ENCODE results near the gene GDF9.
A peak's percentile ranks its signal among the peaks of the same experiment; 100 is the strongest.

Gene GDF9

DNA sequence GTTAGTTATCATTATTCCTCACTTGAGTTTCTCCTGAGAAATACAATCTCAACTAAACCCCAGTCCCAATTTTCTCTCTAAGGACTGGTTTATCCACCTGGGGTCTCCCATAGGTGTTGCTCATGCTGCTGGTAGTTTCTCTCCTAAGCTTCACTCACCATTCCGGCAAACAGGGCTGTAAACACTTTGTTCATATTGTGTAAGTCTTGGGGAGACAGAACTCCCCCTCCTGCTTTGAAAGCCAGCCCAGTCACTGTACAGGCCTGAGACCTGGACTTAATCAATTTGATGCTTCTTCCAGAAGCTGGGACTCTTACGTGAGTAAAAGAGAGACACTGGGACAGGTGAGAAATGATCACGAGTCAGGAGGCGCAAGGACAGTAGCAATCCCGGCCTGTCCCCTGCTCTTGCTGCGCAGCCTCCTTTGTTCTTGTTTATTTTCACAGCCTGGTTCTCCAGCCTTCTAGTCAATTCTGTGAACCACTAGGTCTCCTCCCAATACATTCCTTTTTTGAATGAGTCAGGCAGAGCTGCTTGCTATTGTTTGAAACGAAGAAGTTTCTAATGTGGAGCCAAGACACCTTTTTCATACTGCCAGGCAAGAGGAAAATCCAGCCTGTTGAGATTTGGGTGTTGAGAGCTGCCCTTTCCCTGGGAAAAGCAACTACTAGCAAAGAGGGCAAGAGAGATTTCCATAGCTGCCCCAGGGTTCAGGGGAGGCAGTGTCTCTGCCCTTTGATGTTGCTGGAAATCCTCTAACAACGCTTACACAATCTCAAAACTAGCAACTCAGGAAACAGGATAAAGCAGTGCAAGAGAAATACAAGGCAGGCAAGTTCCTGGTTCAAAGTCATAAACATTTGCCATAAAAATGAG lies 26.6 kb downstream of the GDF9 start:
- H3K27ac ChIP-seq: peak overlapping the region; percentile 78
- peak; percentile 53 for DNase-seq (ENCODE audit: low read depth, low spot score)

DNA sequence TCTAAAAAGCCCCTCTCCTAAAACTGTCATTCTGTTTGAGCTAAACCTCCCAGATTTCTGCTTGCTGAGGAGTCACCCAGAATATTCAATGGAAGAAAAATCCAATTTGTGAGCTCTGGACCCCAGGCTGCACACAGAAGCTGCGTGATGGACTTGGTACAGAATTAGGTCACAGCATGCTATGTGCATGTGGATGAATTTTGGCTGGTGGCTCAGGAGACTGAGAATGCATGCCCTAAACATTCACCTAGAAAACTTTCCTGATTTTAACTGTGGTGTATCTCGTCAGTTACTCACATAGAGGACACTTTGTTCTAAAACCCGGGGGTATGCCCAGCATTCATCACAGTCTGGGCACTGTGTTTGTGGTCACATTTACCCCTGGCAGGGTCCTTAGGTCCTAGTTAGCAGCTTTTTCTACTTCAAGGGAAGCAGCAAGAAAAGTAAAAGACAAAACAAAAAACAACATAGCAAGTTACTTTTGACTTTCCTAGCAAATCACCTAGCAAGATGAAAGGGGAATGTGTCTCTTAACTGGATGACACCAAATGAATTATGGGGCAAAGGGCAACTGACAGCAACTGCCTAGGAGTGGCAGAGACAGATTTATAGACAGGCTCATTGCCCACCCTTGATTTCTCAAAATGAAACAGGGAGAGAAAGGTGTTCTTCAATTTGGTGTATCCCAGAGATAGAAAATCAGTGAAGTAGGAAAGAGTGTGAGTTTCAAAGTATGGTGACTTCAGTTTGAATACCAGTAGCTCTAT lies 27.6 kb downstream of the GDF9 start:
- peak overlapping the region; percentile 78 for H3K27ac ChIP-seq
- no peak for DNase-seq (ENCODE audit: low read depth, low spot score)

DNA sequence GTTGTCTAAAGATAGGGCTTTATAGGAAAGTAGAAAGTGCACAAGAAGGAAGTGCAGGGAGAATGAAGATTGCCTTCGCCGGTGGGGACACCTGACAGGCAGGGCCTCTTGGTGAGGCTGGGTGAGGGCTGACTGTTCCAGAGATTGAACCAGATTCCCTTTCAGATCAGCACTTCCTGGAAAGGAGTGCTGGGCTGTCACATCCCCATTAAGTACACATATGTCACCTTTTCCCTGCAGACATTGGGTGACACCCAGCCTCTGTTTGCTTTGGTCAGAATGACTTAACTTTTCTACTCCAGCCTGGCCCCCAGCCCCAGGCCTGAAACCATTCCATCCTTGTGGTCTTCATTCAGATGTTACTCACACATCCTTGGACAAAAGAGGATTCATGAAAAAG lies 28.4 kb downstream of the GDF9 start:
- no peak overlapping the region for H3K27ac ChIP-seq
- no peak for DNase-seq (ENCODE audit: low read depth, low spot score)

DNA sequence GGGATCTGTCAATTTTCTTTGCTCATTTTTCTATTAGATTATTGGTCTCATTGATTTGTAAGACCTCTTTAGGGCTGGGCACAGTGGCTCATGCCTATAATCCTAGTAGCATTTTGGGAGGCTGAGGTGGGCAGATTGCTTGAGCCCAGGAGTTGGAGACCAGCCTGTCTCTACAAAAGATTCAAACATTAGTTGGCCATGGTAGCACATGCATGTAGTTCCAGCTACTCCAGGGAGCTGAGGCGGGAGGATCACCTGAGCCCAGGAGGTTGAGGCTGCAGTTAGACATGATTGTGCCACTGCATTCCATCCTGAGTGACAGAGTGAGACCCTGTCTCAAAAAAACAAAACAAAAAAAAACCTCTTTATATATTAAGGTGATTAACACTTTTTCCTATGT lies 29.4 kb downstream of the GDF9 start:
- no peak overlapping the region for H3K27ac ChIP-seq

DNA sequence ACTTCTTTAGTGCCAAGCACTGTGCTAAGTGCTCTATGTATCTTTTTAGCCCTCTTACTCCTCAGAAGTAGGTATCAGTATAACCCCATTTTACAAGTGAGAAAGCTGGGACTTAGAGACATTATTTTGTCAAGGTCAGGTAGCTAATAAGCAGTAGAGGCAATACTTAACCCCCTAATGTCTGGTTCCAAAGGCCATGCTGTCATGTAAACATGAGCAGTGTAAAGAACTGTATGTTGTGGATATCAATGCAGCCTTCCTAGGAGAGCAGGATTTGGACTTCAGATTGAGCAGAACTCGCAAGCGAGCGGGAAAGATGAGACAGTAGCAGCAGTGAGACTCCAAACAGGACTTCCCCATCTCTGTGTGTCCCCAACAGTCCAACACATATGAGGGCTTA lies 32.2 kb downstream of the GDF9 start:
- DNase-seq (ENCODE audit: low read depth, low spot score): no peak
- no peak overlapping the region for H3K27ac ChIP-seq

More for the DNA sequence above, 29.4 kb downstream of the GDF9 start:
- DNase-seq (ENCODE audit: low read depth, low spot score): no peak

DNA sequence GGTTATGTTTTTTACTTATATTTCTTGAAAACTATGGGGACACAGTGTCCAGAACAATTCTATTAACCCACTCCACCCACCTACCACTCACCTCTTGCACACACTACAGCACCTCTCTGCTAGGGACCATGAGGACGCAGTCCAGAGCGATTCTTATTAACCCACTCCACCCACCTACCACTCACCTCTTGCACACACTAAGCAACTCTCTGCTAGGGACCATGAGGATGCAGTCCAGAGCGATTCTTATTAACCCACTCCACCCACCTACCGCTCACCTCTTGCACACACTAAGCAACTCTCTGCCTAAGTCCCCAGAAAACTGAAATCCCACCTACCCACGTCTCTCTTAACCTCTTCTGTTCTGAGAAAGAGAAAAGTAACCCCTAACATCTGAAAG lies 33.7 kb downstream of the GDF9 start:
- no peak for DNase-seq (ENCODE audit: low read depth, low spot score)
- H3K27ac ChIP-seq: no peak overlapping the region

DNA sequence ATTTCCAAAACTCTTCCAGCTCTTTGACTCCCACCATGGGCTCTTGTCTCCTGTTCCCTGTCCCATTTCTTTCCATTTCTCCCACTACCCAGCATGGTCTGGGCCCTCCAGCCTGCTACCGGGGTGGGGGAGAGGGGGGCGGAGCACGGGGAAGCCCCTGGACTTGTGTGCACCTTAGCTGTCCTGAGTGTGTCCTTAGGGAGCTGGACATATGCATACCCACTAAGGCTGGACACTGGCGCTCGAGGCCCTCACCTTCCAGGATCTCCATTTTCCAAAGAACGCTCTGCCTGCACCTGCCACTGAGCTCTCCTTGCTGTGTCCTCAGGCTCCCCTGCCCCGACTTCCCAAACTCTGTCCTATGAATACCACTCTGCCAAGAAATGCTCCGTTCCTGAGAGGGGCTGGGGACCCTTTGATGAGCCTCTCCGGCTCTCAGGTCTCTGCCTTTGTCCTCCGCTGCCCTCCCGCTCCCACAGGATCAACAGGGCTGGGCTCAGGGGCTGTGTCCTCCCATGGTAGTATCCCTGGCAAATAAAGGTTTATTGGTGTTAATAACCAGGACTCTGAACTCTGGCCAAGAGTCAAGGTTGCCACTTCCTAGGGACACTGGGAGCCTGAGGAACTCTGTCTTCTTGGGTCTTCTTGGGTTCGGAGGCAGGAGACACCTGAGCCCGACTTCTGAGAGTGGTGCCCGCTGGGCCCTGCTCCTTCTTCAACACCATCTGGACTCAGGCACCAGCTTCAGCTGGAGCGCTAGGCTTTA lies 35.0 kb downstream of the GDF9 start:
- H3K27ac ChIP-seq: no peak overlapping the region
- DNase-seq (ENCODE audit: low read depth, low spot score): no peak

DNA sequence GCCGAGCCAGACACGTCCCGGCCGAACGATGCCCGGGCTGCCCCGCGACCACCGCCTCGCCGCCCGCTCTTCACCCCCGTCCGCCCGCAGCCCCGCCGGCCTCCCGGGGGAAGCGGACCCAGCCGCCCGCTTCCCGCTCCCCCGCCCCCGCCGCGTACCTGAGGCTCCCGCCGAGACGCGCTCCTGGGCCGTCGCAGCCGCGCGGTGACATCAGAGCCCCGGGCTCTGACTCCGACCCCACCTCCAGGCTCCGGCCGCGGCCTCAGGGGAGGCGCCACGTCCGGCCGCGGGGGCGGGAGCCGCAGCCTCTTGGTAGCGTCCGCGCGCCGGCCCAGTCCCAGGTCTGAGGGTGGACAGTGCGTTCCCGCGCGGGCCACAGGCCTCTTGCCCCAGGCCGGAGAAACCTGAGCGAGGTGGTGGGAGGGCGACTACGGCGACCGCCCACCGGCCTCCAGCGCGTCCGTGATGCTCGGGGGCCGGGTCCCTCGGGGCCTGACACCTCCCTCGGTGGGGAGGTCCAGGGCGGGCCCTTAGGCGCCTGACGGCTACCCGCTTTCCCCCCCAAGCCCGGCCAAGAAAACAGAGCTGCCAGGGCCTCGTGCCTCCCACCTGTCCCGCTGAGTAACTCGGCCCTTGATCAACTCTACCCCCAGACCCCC lies 35.7 kb downstream of the GDF9 start, which contains the start of gene SHROOM1:
SHROOM1 (minus strand) TSS at position 212 of the 659 bp plus-strand sequence. CDS start 4,507 bp downstream, outside the sequence.
- no peak for DNase-seq (ENCODE audit: low read depth, low spot score)
- no peak within 1 kb of the TSS for H3K27ac ChIP-seq

DNA sequence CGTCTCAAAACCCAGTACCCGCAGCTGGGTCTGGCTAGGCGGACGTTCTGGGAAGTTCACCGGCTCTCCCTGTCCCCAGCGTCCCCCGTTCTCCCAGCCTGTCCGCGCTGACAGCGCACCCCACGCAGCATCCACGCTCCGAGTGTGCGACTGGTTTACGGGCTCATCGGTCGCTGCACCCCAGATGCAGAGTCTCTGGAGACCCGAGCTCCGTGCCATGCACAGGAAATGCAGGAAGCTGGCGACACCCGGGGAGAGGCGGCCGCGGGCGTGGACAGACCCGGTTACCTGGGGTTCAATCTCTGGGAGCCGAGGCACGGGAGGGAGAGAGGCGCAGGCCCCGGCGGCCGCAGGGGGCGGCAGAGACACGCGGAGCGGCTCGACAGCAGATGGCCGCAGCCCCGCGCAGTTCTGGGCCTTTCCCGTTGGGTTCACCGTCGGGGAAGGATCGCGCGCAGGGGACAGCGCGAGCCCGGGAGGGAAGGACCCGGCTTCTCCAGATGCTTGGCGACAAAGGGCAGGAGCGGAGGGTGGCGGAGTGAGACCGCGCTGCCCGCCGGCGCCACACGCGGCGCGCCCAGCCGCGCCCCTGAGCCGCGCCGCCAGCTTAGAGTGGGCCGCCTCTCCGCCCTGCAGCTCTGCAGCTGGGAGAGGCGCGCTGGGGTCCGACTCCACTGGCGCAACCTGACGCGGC lies 36.4 kb downstream of the GDF9 start:
- DNase-seq (ENCODE audit: low read depth, low spot score): no peak
- no peak overlapping the region for H3K27ac ChIP-seq

DNA sequence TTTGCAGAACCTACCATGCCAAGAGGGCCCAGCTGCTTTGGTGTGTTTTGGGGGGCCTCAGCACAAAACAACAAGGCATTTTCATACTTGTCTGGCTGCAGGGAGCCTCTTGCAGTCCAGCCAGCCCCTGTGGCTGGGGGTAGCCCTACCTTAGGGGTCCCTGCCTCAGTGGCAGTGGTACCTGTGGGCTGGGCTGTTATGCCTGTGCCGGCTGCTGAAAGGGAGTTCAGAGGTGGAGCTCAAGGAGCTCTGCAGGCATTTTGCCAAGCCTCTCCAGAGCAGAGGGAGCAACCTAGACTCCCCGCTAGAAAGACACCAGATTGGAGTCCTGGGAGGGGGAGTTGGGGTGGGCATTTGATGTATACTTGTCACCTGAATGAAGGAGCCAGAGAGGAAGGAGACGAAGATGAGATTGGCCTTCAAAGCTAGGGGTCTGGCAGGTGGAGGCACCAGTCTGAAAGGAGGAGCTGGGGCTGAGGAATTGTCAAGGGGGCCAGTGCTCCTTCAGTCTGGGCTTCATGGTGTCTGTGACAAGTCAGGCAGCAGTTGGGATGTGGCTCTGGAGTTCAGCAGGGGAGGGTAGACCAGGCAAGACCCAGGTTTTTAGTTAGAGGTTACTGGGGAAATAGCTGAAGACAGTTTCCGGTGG lies 37.3 kb downstream of the GDF9 start:
- no peak for DNase-seq (ENCODE audit: low read depth, low spot score)
- no peak overlapping the region for H3K27ac ChIP-seq

DNA sequence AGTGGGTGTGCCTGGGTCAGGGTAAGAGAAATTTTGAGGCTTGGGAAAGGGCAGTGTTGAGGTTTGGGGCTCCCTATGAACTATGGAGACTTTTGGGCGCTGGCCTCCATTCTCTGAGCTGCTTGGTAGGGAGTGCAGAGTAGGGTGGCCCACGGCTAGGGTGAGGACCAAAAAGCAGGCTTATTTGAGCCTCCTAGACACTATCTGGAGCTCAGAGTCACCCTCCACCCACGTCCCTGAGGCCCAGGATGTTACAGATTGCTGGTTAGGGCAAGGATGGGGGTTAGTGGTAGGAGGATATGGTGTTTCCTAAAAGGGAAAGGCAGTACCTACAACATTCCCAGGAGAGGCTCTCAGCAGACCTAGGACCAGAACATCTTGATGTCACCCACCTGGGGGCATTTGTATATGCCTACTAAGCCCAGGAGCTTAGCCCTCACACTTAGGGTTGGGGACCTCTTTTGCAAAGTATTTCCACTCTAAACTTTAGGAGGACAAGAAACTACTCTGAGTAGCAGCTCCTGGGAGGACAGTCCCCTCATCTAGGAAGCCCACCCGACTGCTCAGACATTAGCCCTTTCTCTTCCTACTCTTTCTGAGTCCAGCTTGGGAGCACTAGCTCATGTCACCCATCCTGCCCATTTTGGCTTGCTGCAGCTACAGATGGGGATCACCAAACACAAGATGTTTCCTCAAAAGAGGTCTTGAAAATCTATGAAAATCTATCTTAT lies 38.2 kb downstream of the GDF9 start:
- H3K27ac ChIP-seq: no peak overlapping the region
- no peak for DNase-seq (ENCODE audit: low read depth, low spot score)

DNA sequence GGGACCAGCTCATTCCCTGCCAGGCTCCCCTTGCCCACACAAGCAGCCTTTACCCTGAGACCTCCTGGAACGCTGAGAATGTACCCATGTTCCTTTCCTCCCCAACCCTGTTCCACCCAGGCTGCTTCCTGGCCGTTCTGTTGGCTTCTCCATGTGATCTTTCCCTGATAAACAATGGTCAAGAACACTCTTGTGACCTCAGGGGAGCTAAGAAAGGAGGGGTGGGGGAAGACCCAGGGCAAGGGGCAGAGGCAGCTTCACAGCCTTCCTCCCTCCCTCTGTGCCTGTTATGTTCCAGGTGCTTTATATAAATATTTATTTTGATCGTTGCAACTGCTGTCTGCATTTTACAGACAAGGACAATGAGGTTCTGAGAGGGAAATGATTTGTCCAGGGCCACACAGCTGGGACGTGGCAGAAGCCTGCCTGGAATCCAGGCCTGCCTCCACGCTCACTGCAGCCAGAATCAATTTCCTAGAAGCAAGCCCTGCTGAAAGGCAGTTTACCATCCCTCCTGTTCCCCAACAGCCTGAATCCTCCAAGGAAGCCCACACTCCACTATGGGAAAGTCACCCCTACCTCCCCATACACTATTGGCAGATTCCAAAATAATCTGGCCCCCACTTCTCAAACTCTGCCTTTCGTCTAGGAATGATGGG lies 39.7 kb downstream of the GDF9 start:
- no peak overlapping the region for H3K27ac ChIP-seq
- no peak for DNase-seq (ENCODE audit: low read depth, low spot score)

DNA sequence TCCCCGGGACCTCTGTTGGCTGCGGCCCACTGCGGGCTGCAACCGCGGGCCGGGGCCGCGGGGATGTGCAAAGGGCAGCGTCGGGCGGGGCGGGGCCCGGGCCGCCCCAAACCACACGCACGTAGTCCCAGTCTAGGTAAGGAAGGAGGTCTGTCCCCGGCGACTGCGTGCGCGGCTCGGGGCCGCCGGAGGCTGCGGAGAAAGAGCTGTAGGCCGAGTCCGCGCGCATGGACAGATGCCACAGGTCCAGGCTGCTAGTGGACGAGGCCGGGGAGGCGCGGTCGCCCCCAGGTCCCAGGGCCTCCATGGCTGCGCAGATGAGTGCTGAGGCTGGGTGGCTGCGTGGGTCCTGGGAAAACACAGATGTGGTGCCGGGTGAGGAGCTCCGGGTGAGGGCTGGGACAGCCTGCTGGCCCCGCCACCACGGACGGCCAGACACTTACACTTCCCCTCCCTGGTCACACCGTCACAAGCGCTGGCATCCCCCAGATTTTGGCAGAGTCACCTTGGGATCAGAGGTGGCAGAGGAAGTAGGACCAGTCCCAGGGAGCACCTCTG lies 40.4 kb downstream of the GDF9 start:
- DNase-seq (ENCODE audit: low read depth, low spot score): no peak
- no peak overlapping the region for H3K27ac ChIP-seq

DNA sequence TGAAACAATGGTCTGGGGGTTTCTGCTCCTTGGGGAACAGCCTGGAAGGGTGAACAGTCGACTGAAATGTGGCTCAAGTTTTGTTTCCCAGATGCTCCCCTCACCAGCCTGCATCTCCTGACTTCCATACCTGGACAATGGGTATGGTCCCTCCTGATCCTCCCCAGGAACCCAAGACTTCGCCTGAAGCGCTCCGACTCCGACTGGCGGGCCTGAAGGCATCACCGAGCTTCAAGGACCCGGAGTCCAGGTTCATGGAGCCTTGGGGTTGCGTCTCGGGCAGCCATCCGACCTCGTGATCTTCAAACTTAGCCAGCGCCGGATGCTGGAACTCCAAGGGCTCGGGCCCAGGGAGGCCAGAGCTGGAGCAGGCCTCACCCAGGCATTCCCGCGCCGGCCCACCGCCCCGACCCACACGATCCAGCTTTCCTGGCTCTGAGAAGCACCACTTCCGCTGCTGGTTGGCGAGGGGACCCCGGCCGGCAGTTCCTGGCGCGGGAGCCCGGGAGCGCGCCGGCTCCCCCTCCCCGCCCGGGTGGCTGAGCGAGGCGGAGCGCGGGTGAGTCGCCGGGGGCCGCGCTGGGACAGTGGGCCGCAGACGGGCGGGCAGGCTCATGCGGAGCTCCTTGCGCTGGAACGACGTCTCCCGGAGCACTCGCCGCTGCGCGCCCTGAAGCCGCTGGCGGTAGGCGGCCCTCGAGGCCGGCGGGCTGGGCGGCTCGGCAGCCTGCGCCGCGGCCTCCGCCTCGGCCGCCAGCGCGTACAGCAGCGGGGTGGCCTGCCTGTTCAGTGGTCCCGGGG lies 41.0 kb downstream of the GDF9 start:
- H3K27ac ChIP-seq: no peak overlapping the region
- no peak for DNase-seq (ENCODE audit: low read depth, low spot score)

DNA sequence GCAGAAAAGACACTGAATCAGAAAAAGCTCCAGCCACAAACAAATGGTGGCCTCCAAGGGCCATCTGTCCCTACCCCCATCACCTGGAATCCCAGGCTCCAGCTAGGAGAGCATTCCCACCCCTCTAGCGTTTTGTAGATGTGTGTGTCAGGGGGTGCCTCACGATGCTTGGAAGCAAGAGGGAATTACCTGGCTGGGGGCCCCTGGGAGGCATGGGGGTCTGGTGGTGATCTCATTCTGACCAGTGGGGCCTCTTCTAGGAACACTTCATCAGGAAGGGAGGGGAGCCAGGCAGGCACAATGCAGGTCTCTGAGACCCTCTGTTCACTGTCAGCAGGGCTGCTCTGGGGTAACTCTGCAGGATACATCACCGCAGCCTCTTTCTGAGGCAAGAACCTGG lies 41.8 kb downstream of the GDF9 start:
- no peak for DNase-seq (ENCODE audit: low read depth, low spot score)
- no peak overlapping the region for H3K27ac ChIP-seq

DNA sequence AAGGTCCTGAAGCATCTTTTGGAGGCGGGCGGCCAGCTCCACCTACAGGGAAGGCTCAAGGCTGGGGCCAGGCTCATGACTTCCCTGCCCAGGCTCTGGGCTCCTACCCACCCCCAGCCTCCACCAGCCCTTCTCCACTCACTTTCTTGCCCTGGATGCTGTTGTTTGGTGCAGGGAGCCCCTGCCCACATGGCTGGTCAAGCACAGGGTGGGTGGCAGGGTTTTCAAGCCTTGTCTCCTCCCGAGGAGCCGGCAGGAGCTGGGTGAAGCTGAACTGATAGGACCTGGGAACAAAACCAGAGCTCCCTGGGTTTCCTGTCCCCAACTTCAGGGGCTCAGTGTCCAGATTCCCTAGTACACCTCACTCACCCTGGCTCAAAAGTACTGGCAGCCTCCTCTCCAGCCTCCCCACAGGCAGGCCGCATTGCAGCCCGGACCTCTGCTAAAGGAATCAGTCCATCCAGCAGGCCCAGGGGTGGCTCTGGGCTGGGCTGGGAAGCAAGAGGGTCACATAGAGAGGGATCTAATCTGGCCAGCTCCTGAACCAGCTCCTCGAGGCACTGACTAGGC lies 42.7 kb downstream of the GDF9 start:
- DNase-seq (ENCODE audit: low read depth, low spot score): no peak
- H3K27ac ChIP-seq: no peak overlapping the region

All from epithelial cell of prostate (primary cell).